B cell (primary cell): ENCODE data around the gene SLC16A12. TPM values are rescaled to one million over a fixed set of nuclear protein-coding genes. Genes with fewer than 3 reads are reported as not detected.
A peak's percentile ranks its signal among the peaks of the same experiment; 100 is the strongest.
"Not testable (repeated sequence)": the region's sequence is repeated elsewhere in the genome, so short reads cannot be mapped to it uniquely, and the experiment has no call there.

Source experiments
- ATAC-seq: fragments of 200-7000 bp; cut with Tn5 transposase; one replicate; pipeline ENCODE4 v1.10.0; 2021; ENCODE audit warnings: low read depth, mild to moderate bottlenecking, moderate number of reproducible peaks, moderate library complexity
- CTCF ChIA-PET: fragments of 350-600 bp; sonication (Branson Sonifier 250); formaldehyde crosslinking; loops from one replicate; lab custom pipeline; 2021; ENCODE audit warnings: antibody characterized with exemption, inconsistent platforms; lab: Charles Lee
- POLR2A ChIA-PET: fragments of 350-600 bp; sonication (Branson Sonifier 250); formaldehyde crosslinking; loops from one replicate; lab custom pipeline; 2021; ENCODE audit warnings: antibody characterized with exemption; lab: Charles Lee
- DNase-seq: peaks from one replicate; pipeline ENCODE4 v3.0.0; 2013
- H2AFZ ChIP-seq: 2 replicates; pipeline ENCODE4 v1.6.1; 2012; ENCODE audit warnings: mild to moderate bottlenecking, low read depth, low read length; ENCODE audit not compliant: insufficient read depth, poor library complexity, severe bottlenecking
- H3K27ac ChIP-seq, 2 donors: 1 replicate in 1 of 2; 2 replicates in 1 of 2; pipeline ENCODE4 v1.5.1; 2012 to 2013; ENCODE audit warnings: low read length in 2 of 2, mild to moderate bottlenecking in 2 of 2, moderate library complexity in 1 of 2
- H3K27me3 ChIP-seq, 4 experiments: fragments of 200-600 bp in 1 of 4; sonication (generic) in 1 of 4; replicated peaks in 1 of 4; 1 replicate in 2 of 4; 2 replicates in 2 of 4; pipeline versions ENCODE4 v1.6.1 to v1.7.0; 2013 to 2016; ENCODE audit warnings: low read length in 3 of 4, mild to moderate bottlenecking in 2 of 4, mixed read lengths in 1 of 4, moderate library complexity in 1 of 4; ENCODE audit not compliant: insufficient read depth in 4 of 4, control insufficient read depth in 3 of 4; ENCODE audit errors: control extremely low read depth in 1 of 4
- H3K36me3 ChIP-seq, 2 experiments: replicated peaks in 1 of 2; 1 replicate in 1 of 2; 2 replicates in 1 of 2; pipeline versions ENCODE4 v1.6.1 to v1.7.1; 2013; ENCODE audit warnings: low read length in 1 of 2; ENCODE audit not compliant: insufficient read depth in 2 of 2, control insufficient read depth in 1 of 2; ENCODE audit errors: control extremely low read depth in 1 of 2, extremely low read depth in 1 of 2
- H3K4me1 ChIP-seq, 2 donors: fragments of 200-600 bp in 1 of 2; sonication (generic) in 1 of 2; 1 replicate in 1 of 2; 2 replicates in 1 of 2; pipeline versions ENCODE4 v1.5.1 to v1.6.1; 2013 to 2017; ENCODE audit warnings: low read length in 2 of 2; ENCODE audit not compliant: control insufficient read depth in 2 of 2, insufficient read depth in 2 of 2
- H3K4me2 ChIP-seq: replicated peaks from 2 replicates; pipeline ENCODE3; 2012; ENCODE audit warnings: mild to moderate bottlenecking, low read depth, low read length; ENCODE audit not compliant: poor library complexity, severe bottlenecking
- H3K4me3 ChIP-seq, 5 experiments: fragments of 200-600 bp in 1 of 5; sonication (generic) in 1 of 5; 1 replicate in 3 of 5; 2 replicates in 2 of 5; pipeline versions ENCODE4 v1.5.1 to v1.7.0; 2011 to 2016; ENCODE audit warnings: low read length in 4 of 5, mild to moderate bottlenecking in 4 of 5, low read depth in 2 of 5, control low read depth in 1 of 5, moderate library complexity in 1 of 5; ENCODE audit not compliant: insufficient read depth in 1 of 5; ENCODE audit errors: control extremely low read depth in 1 of 5, extremely low read depth in 1 of 5
- H3K79me2 ChIP-seq: fragments of 200-600 bp; sonication (generic); one replicate; pipeline ENCODE4 v1.6.0; 2016; ENCODE audit warnings: low read length; ENCODE audit not compliant: control insufficient read depth, insufficient read depth
- H3K9ac ChIP-seq: fragments of 200-600 bp; sonication (generic); 2 replicates; pipeline ENCODE4 v1.6.1; 2017; ENCODE audit warnings: mild to moderate bottlenecking, low read length, moderate library complexity
- H3K9me3 ChIP-seq, 3 donors: one replicate each; pipeline versions ENCODE4 v1.6.1 to v1.7.1; 2013; ENCODE audit warnings: low read length in 2 of 3; ENCODE audit not compliant: control insufficient read depth in 2 of 3, insufficient read depth in 1 of 3; ENCODE audit errors: control extremely low read depth in 1 of 3
- H4K20me1 ChIP-seq: 2 replicates; pipeline ENCODE4 v1.6.0; 2012; ENCODE audit warnings: mild to moderate bottlenecking, low read length; ENCODE audit not compliant: insufficient read depth, control insufficient read depth, poor library complexity, severe bottlenecking
- H3K27ac Mint-ChIP-seq: one replicate; pipeline ENCODE4 v1.8.0; 2021; ENCODE audit warnings: mixed read lengths
- H3K27me3 Mint-ChIP-seq: one replicate; pipeline ENCODE4 v1.8.0; 2021; ENCODE audit warnings: mixed read lengths
- H3K4me1 Mint-ChIP-seq: one replicate; pipeline ENCODE4 v1.8.0; 2021; ENCODE audit warnings: mixed read lengths
- H3K4me3 Mint-ChIP-seq: one replicate; pipeline ENCODE4 v1.8.0; 2021; ENCODE audit warnings: mixed read lengths
- H3K9me3 Mint-ChIP-seq: one replicate; pipeline ENCODE4 v1.8.0; 2022; ENCODE audit warnings: mixed read lengths; ENCODE audit not compliant: insufficient read depth
- EZH2 ChIP-seq: IDR thresholded peaks from 2 replicates; pipeline ENCODE4 v1.6.1; 2012; ENCODE audit warnings: borderline replicate concordance, low read depth, mild to moderate bottlenecking, moderate library complexity, low read length; ENCODE audit not compliant: insufficient read depth, poor library complexity, severe bottlenecking
- WGBS: methylation state at CpG from one replicate; pipeline ENCODE4 v1.1.5; 2013; ENCODE audit warnings: missing lambda C conversion rate; ENCODE audit not compliant: insufficient coverage; 5-methylcytosine and 5-hydroxymethylcytosine counted together
- intact Hi-C: fragments of 100-400 bp; cut with micrococcal nuclease; formaldehyde crosslinking; loops from one replicate; pipeline ENCODE4 v1.10.0; 2022
- polyA plus RNA-seq: library from polyadenylated mRNA; depleted of rRNA; stranded (reverse); fragments of >200 nt; gene quantifications from 2 replicates; pipeline ENCODE4 v1.2.3, GENCODE V29; 2012
- total RNA-seq, 2 donors: library from RNA; stranded (reverse); fragments of 120-200 nt in 1 of 2; gene quantifications; 1 replicate in 1 of 2; 2 replicates in 1 of 2; pipeline versions ENCODE4 v1.2.3 to v1.2.4, GENCODE V29; 2013 to 2022
- TF ChIP-seq, protein P1 (sequence below): fragments of 200-600 bp; IDR thresholded peaks from one replicate; pipeline ENCODE4 v1.8.0; 2022; ENCODE audit warnings: antibody characterized with exemption, mild to moderate bottlenecking

SLC16A12 gene
- total and polyA plus RNA-seq, 2 donors (not counting 1 experiment from before 2014, with no cell fraction given): not detected

DNA sequence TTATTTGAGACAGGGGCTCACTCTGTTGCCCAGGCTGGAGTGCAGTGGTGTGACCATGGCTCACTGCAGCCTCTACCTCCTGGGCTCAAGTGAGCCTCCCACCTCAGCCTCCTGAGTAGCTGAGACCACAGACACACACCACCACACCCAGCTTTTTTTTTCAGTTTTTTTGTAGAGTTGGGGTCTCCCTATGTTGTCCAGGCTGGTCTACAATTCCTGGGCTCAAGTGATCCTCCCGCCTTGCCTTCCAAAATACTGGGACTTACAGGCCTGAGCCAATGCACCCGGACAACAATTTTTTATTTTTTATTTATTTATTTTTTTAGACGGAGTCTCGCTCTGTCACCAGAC, 144.2 kb downstream of the SLC16A12 start:
- H3K27ac Mint-ChIP-seq, H3K9me3 ChIP-seq, H3K4me3 ChIP-seq, POLR2A ChIA-PET, H3K27me3 ChIP-seq, H4K20me1 ChIP-seq, H3K9me3 Mint-ChIP-seq, H3K4me3 Mint-ChIP-seq, ATAC-seq, H3K9ac ChIP-seq, intact Hi-C loops, H3K27ac ChIP-seq, H3K4me2 ChIP-seq, H3K27me3 Mint-ChIP-seq, DNase-seq, H3K36me3 ChIP-seq, H2AFZ ChIP-seq: not testable (repeated sequence)
- no CpG with 5 or more reads among the region's 4 CpGs for WGBS
- Histone ChIP-seq H3K79me2 (peaks cover 23% of the 10 kb centered on the region), H3K4me1 (peaks cover 19 to 20% of the 10 kb centered on the region in 2 donors)
- CTCF ChIA-PET: interaction anchor here (0.7 to 2.2 kb wide), 2 partner anchors 22 to 90 kb away, joined by 3 to 8 read pairs; partner anchors contain the start of gene IFIT2
- peaks cover 28% of the 10 kb centered on the region for H3K4me1 Mint-ChIP-seq

DNA sequence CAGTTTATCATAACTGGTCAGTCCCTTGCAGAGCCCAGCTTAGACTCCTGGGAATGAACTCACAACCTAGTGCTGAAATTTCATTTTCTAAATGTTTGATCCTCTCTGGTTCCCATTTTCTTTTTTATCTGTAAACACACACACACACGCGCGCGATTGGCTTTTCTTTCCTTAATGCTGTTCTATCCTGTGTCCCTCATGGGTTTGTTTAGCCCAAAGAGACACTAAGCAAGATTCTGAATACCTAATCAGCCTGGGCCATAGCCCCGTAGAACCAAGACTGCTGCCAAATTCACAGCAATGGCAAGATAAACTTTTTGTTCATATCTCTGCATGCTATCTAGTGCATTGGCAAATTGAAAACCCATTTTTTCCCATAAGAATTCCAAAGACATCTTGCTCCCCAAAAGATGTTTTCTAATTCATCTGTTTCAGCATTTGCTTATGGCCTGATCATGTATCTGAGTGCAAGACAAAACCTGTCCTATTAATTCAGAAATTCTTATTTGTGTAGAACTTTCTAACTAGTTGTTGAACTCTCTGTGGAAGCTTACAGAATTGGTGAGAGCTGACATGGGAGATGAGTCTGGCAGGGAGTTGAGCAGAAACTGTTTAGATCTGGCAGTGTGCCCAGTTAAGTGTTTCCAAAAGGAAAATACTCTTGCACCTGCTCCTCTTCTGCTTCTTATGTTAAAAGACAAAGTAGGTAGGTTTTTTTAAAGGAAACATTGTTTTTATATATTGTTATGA, 144.7 kb downstream of the SLC16A12 start:
- DNase-seq (no peak), ATAC-seq (no peak)
- intact Hi-C loops: no loop called here
- Histone ChIP-seq H3K79me2 (peaks cover 22% of the 10 kb centered on the region), H3K4me1 (peaks cover 19 to 20% of the 10 kb centered on the region in 2 donors), H3K27me3 (no peaks in the 10 kb centered on the region), H3K27ac (no peak overlapping the region), H3K9ac (no peak overlapping the region), H4K20me1 (no peaks in the 10 kb centered on the region), H3K4me3 (no peak overlapping the region), H2AFZ (no peak overlapping the region), H3K9me3 (no peaks in the 10 kb centered on the region), H3K4me2 (no peak overlapping the region), H3K36me3 (no peaks in the 10 kb centered on the region)
- 94% methylated on average over 5 of the region's 5 CpGs for WGBS
- POLR2A ChIA-PET: no interaction called here
- no peaks in the 10 kb centered on the region for H3K9me3 Mint-ChIP-seq
- peaks cover 28% of the 10 kb centered on the region for H3K4me1 Mint-ChIP-seq
- H3K4me3 Mint-ChIP-seq: peak overlapping the region; percentile 2
- CTCF ChIA-PET: interaction anchor here (0.7 to 2.2 kb wide), 4 partner anchors 21 to 140 kb away, joined by 3 to 8 read pairs (median 4); partner anchors contain the start of genes IFIT2 and LIPA
- peak overlapping the region; percentile 5 for H3K27ac Mint-ChIP-seq
- no peaks in the 10 kb centered on the region for H3K27me3 Mint-ChIP-seq
- TF ChIP-seq, protein P1, sequence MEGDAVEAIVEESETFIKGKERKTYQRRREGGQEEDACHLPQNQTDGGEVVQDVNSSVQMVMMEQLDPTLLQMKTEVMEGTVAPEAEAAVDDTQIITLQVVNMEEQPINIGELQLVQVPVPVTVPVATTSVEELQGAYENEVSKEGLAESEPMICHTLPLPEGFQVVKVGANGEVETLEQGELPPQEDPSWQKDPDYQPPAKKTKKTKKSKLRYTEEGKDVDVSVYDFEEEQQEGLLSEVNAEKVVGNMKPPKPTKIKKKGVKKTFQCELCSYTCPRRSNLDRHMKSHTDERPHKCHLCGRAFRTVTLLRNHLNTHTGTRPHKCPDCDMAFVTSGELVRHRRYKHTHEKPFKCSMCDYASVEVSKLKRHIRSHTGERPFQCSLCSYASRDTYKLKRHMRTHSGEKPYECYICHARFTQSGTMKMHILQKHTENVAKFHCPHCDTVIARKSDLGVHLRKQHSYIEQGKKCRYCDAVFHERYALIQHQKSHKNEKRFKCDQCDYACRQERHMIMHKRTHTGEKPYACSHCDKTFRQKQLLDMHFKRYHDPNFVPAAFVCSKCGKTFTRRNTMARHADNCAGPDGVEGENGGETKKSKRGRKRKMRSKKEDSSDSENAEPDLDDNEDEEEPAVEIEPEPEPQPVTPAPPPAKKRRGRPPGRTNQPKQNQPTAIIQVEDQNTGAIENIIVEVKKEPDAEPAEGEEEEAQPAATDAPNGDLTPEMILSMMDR: no peak
- no peak for TF ChIP-seq EZH2
